ENCODE measurements around the gene KRTAP5-9.
A peak's percentile ranks its signal among the peaks of the same experiment; 100 is the strongest.
"Not testable (repeated sequence)": the region's sequence is repeated elsewhere in the genome, so short reads cannot be mapped to it uniquely, and the experiment has no call there.

Gene KRTAP5-9

GRCh38 chr11:71574418-71574817 lies 26.2 kb downstream of the KRTAP5-9 start:
- no peak overlapping the region for H3K4me3 ChIP-seq
- H3K27ac ChIP-seq = no peak overlapping the region
- no peak for TF ChIP-seq CTCF (IDR thresholded peaks at IDR 0.05)
- no peak for DNase-seq (ENCODE audit: low spot score)

- TF ChIP-seq CTCF (IDR thresholded peaks at IDR 0.05) = no peak
- H3K27ac ChIP-seq = no peak overlapping the region
- H3K4me3 ChIP-seq = no peak overlapping the region
- no peak for DNase-seq (ENCODE audit: low spot score)
Observed at GRCh38 chr11:71575723-71576424, 27.7 kb downstream of the KRTAP5-9 start.

- H3K4me3 ChIP-seq; DNase-seq (ENCODE audit: low spot score); H3K27ac ChIP-seq: not testable (repeated sequence)
Observed at GRCh38 chr11:71576688-71577465, 28.7 kb downstream of the KRTAP5-9 start.

- H3K27ac ChIP-seq = no peak overlapping the region
- no peak for DNase-seq (ENCODE audit: low spot score)
- no peak overlapping the region for H3K4me3 ChIP-seq
- TF ChIP-seq CTCF (IDR thresholded peaks at IDR 0.05) = no peak
Observed at GRCh38 chr11:71577469-71578004, 29.3 kb downstream of the KRTAP5-9 start.

- H3K4me3 ChIP-seq; DNase-seq (ENCODE audit: low spot score); H3K27ac ChIP-seq: not testable (repeated sequence)
Observed at GRCh38 chr11:71579513-71579912, 31.3 kb downstream of the KRTAP5-9 start.

- no peak for DNase-seq (ENCODE audit: low spot score)
- peak; percentile 56 for TF ChIP-seq CTCF (IDR thresholded peaks at IDR 0.05)
- H3K27ac ChIP-seq = no peak overlapping the region
- H3K4me3 ChIP-seq = no peak overlapping the region
Observed at GRCh38 chr11:71580057-71581003, 32.1 kb downstream of the KRTAP5-9 start.

- Histone ChIP-seq H3K27ac (no peak overlapping the region), H3K4me3 (no peak overlapping the region)
- DNase-seq (ENCODE audit: low spot score) = no peak
- no peak for TF ChIP-seq CTCF (IDR thresholded peaks at IDR 0.05)
Observed at GRCh38 chr11:71581826-71582225, 33.6 kb downstream of the KRTAP5-9 start.

All from coronary artery (tissue), 2 donors.